Muscle layer of colon (tissue), 2 donors: ENCODE measurements around the gene FBXO27.
"Not testable (repeated sequence)": the region's sequence is repeated elsewhere in the genome, so short reads cannot be mapped to it uniquely, and the experiment has no call there.

ENCODE experiments used
- H3K27ac ChIP-seq: one replicate; pipeline ENCODE4 v1.7.0; 2013; ENCODE audit warnings: low read depth, mild to moderate bottlenecking, low read length, moderate library complexity
- H3K27me3 ChIP-seq, 2 donors: one replicate each; pipeline ENCODE4 v1.7.0; 2013; ENCODE audit warnings: low read length in 2 of 2, mild to moderate bottlenecking in 2 of 2; ENCODE audit not compliant: insufficient read depth in 2 of 2, control insufficient read depth in 1 of 2
- H3K36me3 ChIP-seq: one replicate; pipeline ENCODE4 v1.7.0; 2013; ENCODE audit warnings: mild to moderate bottlenecking, low read length; ENCODE audit not compliant: insufficient read depth
- H3K4me1 ChIP-seq: one replicate; pipeline ENCODE4 v1.7.0; 2013; ENCODE audit warnings: mild to moderate bottlenecking, low read length; ENCODE audit not compliant: insufficient read depth
- H3K4me3 ChIP-seq, 2 donors: one replicate each; pipeline ENCODE4 v1.7.0; 2013; ENCODE audit warnings: low read length in 2 of 2, low read depth in 1 of 2, mild to moderate bottlenecking in 1 of 2, moderate library complexity in 1 of 2
- H3K9ac ChIP-seq: one replicate; pipeline ENCODE4 v1.7.0; 2013; ENCODE audit warnings: low read length
- H3K9me3 ChIP-seq: one replicate; pipeline ENCODE4 v1.7.0; 2013; ENCODE audit warnings: mild to moderate bottlenecking, low read length
- donor health status: abdominal sarcoma.
- donor health status: Adenocarcinoma of cecum.

Gene FBXO27

DNA sequence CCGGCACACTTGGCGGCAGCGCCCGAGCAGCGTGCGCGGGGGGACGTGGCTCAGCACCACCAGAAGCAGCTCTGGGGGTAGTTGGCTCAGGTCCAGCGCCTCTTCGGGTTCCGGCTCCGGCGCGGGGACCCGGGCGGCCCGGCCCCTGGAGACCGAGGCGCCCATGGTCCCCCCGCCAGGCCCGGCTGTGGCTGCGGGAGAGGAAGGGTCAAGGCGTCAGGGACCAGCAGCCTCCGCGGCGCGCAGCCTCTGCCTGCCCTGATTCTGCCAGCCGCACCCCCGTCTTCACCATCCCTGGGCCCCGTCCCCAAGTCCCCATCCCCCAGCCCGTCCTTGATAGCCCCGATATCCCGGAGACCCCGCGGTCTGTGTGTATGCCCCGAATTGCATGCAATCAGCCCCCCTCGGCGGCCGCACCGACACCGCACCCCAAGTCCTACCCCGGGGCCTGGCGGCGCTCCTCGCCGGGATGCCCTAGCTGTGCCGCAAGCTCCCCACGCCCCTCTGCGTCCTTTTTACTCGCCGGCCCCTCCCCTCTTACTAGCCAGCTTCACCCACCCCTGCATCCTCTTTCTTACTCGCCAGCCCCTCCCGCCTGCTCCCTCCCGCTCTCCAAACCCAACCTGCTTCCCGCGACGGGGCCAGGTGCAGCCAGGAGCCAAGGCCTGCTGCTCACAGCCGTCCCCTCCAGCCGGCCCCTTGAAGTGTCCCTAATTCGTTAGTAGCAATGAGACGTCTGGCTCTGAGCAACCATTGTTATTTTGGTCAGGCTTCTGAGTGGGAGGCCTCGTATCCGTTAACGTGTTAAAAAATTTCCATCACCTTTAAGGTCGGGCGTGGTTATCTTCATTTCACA lies at the start of gene FBXO27:
TSS of gene FBXO27 (minus strand) at position 487 of the 856 bp plus-strand sequence. CDS start at position 165, 322 bp downstream.
- Histone ChIP-seq H3K4me3 (peak within 1 kb of the TSS; percentile 61 to 75), H3K9ac (no peak within 1 kb of the TSS), H3K27me3 (no peaks in the 10 kb centered on the region), H3K36me3 (no peaks in the 10 kb centered on the region), H3K9me3 (no peaks in the 10 kb centered on the region), H3K27ac (no peak within 1 kb of the TSS), H3K4me1 (peaks cover 3% of the 10 kb centered on the region)

- Histone ChIP-seq H3K4me3 (no peak overlapping the region), H3K4me1 (no peaks in the 10 kb centered on the region), H3K9ac (no peak overlapping the region), H3K27me3 (peaks cover 22 to 39% of the 10 kb centered on the region in 2 donors), H3K27ac (no peak overlapping the region), H3K9me3 (no peaks in the 10 kb centered on the region), H3K36me3 (no peaks in the 10 kb centered on the region)
Observed at GRCh38 chr19:39080431-39080830, 48.1 kb upstream of the FBXO27 start.

- H3K9me3 ChIP-seq = no peaks in the 10 kb centered on the region
Observed at GRCh38 chr19:39078436-39079200, 46.3 kb upstream of the FBXO27 start.

DNA sequence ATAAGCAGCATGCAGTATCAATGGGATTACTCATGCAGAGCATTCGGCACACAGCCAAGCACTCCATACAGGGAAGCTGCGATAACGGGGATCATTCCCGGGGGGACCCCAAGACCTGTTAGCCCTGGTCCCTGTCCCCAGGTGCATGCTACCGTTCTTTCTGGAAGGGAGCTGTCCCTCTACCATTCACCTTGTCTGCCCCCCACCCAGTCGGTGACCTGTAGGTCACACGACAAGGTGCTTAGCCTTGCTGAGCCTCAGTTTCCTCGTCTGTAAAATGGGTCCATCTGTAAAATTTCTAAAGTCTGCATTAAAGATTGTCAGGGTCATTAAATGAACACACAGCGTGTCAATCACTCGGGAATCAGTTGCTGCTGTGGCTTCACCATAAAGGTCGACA lies 45.0 kb upstream of the FBXO27 start:
- Histone ChIP-seq H3K27me3 (peaks cover 8 to 10% of the 10 kb centered on the region in 2 donors), H3K4me3 (no peak overlapping the region), H3K9ac (no peak overlapping the region), H3K4me1 (no peaks in the 10 kb centered on the region), H3K36me3 (no peaks in the 10 kb centered on the region), H3K27ac (no peak overlapping the region), H3K9me3 (no peaks in the 10 kb centered on the region)

More at GRCh38 chr19:39078436-39079200, 46.3 kb upstream of the FBXO27 start:
- Histone ChIP-seq H3K27ac (no peak overlapping the region), H3K9ac (no peak overlapping the region), H3K4me3 (no peak overlapping the region), H3K27me3 (peaks cover 20 to 23% of the 10 kb centered on the region in 2 donors), H3K4me1 (no peaks in the 10 kb centered on the region), H3K36me3 (no peaks in the 10 kb centered on the region)

DNA sequence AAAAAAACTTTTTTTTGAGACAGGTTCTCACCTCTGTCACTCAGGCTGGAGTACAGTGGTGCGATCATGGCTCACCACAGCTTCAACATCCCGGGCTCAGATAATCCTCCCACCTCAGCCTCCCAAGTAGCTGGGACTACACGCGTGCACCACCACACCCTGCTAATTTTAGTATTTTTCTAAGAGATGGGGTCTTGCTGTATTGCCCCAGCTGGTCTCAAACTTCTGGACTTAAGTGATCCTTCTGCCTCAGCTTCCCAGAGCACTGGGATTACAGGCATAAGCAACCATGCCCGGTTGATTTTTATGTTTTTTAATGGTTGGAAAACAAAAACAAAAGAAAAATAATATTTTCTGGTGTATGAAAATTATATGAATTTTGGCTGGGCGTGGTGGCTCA lies 42.6 kb upstream of the FBXO27 start:
- H3K4me1 ChIP-seq = no peaks in the 10 kb centered on the region
- H3K36me3 ChIP-seq = no peaks in the 10 kb centered on the region
- no peak overlapping the region for H3K9ac ChIP-seq
- H3K4me3 ChIP-seq = no peak overlapping the region
- no peaks in the 10 kb centered on the region for H3K9me3 ChIP-seq
- H3K27ac ChIP-seq = no peak overlapping the region
- peaks cover 6 to 7% of the 10 kb centered on the region in 2 donors for H3K27me3 ChIP-seq

DNA sequence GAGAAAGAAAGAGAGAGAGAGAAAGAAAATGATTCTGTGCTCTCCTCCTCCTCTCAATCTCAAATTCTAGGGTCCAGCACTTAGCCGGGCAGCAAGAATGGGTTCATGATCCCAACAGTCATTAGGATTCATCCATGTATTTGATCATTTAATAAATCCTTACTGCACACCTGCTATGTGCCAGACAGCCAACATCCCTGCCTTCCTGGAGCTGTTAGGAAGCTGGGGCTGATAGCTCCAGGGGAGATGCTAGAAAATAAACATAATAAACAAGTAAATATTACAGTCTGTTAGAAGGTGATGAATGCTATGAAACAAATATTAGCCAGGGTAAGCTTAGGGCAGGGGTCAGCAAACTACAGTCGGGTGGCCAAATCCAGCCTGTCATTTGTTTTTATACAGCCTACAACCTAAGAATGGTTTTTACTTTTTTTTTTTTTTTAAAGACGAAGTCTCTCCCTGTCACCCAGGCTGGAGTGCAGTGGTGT lies 41.9 kb upstream of the FBXO27 start:
- Histone ChIP-seq H3K27ac (no peak overlapping the region), H3K4me3 (no peak overlapping the region), H3K27me3 (peaks cover 6 to 7% of the 10 kb centered on the region in 2 donors)

DNA sequence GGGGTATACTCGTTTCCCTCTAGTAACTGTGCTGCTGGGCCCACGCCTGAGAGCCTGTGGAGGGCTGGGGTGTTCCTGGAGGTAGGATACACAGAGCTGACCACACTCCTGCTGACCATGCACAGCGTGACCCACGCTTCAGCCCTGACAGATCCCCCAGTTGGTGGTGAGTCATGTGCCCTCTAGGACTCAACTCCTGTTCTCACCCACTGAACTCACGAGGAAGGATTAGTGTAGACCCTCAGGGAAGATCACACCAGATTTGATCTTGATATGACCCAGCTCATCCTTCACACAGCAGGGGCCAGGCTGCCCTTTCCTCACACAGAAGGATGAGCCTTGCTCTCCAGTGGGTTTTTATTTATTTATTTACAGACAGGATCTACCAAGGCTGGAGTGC lies 38.5 kb upstream of the FBXO27 start:
- no peaks in the 10 kb centered on the region for H3K36me3 ChIP-seq
- no peaks in the 10 kb centered on the region for H3K9me3 ChIP-seq
- H3K4me1 ChIP-seq = no peaks in the 10 kb centered on the region
- H3K27ac ChIP-seq = no peak overlapping the region
- no peak overlapping the region for H3K9ac ChIP-seq
- no peak overlapping the region for H3K4me3 ChIP-seq
- no peaks in the 10 kb centered on the region for H3K27me3 ChIP-seq

More for the DNA sequence above, 41.9 kb upstream of the FBXO27 start:
- H3K9me3 ChIP-seq = no peaks in the 10 kb centered on the region
- H3K36me3 ChIP-seq = no peaks in the 10 kb centered on the region
- H3K4me1 ChIP-seq = no peaks in the 10 kb centered on the region
- H3K9ac ChIP-seq = no peak overlapping the region

DNA sequence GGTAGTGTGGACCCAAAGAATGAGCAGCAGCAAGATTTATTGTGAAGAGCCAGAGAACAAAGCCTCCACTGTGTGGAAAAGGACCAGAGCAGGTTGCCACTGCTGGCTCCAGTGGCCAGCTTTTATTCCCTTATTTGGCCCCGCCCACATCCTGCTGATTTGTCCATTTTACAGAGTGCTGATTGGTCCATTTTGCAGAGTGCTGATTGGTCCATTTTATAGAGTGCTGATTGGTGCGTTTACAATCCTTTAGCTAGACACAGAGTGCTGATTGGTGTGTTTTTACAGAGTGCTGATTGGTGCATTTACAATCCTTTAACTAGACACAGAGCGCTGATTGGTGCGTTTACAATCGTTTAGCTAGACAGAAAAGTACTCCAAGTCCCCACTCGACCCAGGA lies 35.9 kb upstream of the FBXO27 start:
- H3K9ac ChIP-seq, H3K9me3 ChIP-seq, H3K27me3 ChIP-seq, H3K27ac ChIP-seq, H3K4me1 ChIP-seq, H3K4me3 ChIP-seq, H3K36me3 ChIP-seq: not testable (repeated sequence)

- no peak overlapping the region for H3K4me3 ChIP-seq
- no peak overlapping the region for H3K27ac ChIP-seq
- H3K36me3 ChIP-seq = no peaks in the 10 kb centered on the region
Observed at GRCh38 chr19:39067104-39067503, 34.8 kb upstream of the FBXO27 start.

DNA sequence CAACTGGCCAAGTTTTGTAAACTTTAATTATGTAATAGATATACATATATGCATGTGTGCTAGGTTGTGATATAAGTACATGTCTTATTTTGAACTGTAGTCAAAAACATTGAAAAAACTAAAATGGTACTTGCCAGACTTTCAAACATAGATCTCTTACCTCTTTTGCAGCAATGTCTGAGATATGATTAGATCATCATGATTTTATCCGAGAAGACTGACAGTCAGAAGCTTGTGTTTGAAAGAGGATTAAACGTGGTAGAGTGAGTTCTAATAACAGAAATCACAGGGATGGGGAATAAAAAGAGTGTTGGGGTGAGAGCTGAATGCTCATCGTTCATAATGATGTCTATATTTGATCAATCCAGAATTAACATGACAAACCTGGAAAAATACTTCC lies 33.6 kb upstream of the FBXO27 start:
- Histone ChIP-seq H3K9ac (no peak overlapping the region), H3K27me3 (no peaks in the 10 kb centered on the region), H3K4me3 (no peak overlapping the region)

More at GRCh38 chr19:39067104-39067503, 34.8 kb upstream of the FBXO27 start:
- Histone ChIP-seq H3K27me3 (no peaks in the 10 kb centered on the region), H3K4me1 (no peaks in the 10 kb centered on the region), H3K9me3 (no peaks in the 10 kb centered on the region), H3K9ac (no peak overlapping the region)

DNA sequence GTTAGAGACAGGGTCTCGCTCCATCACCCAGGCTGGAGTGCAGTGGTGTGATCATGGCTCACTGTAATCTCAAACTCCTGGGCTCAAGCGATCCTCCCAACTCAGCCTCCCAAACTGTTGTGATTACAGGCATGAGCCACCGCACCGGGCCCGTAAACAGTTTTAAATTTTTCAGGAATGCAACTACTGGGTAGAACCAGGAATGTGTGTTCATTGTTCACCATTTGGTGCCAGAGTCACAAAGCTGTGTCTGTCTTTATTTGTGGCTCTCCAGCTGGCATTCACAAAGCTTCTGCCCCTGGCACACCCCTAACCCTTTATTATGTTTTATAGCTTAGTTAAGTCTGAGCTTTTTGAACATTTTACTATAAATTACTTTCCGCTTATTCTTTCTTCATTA lies 32.1 kb upstream of the FBXO27 start:
- H3K36me3 ChIP-seq = no peaks in the 10 kb centered on the region
- H3K9ac ChIP-seq = no peak overlapping the region
- no peak overlapping the region for H3K4me3 ChIP-seq
- H3K9me3 ChIP-seq = no peaks in the 10 kb centered on the region
- no peaks in the 10 kb centered on the region for H3K4me1 ChIP-seq
- no peak overlapping the region for H3K27ac ChIP-seq
- no peaks in the 10 kb centered on the region for H3K27me3 ChIP-seq

More for the DNA sequence above, 33.6 kb upstream of the FBXO27 start:
- Histone ChIP-seq H3K9me3 (no peaks in the 10 kb centered on the region), H3K36me3 (no peaks in the 10 kb centered on the region), H3K4me1 (no peaks in the 10 kb centered on the region), H3K27ac (no peak overlapping the region)
